ENCODE results near the gene NUP42. TPM values are rescaled to one million over a fixed set of nuclear protein-coding genes. Genes with fewer than 3 reads are reported as not detected.

The NUP42 gene
- total RNA-seq, 1 experiment from 2014 or later, result 36.5 TPM

GRCh38 chr7:23249486-23249885, 67.6 kb downstream of the NUP42 start:
- Histone ChIP-seq H2AFZ (ENCODE audit: low read length) (no peak overlapping the region), H3K27me3 (ENCODE audit: insufficient read depth, low read length) (no peaks in the 10 kb centered on the region), H4K5ac (ENCODE audit: insufficient read length, low read depth, low read length) (no peak overlapping the region), H3K4ac (ENCODE audit: low read depth, low read length) (no peak overlapping the region), H3K9ac (ENCODE audit: extremely low read depth, insufficient read length, low read length) (no peak overlapping the region), H3K9me3 (ENCODE audit: control insufficient read depth, low read depth, low read length) (no peaks in the 10 kb centered on the region), H3K4me1 (ENCODE audit: insufficient read depth, low read length) (no peaks in the 10 kb centered on the region), H2BK120ac (ENCODE audit: low read depth, low read length, poor library complexity, severe bottlenecking) (no peak overlapping the region), H4K8ac (replicated peaks; ENCODE audit: insufficient read length, low read depth, low read length) (no peak overlapping the region), H3K56ac (ENCODE audit: insufficient read length, low read depth, low read length) (no peak overlapping the region), H3K79me1 (ENCODE audit: insufficient read depth, low read depth, low read length, poor library complexity, severe bottlenecking) (no peaks in the 10 kb centered on the region), H3T11ph (ENCODE audit: low read length) (no peak overlapping the region), H3K27ac (ENCODE audit: insufficient read length, low read depth, low read length) (no peak overlapping the region), H3K23me2 (ENCODE audit: insufficient read length, low read depth, low read length, poor library complexity, severe bottlenecking) (no peaks in the 10 kb centered on the region), H3K79me2 (ENCODE audit: insufficient read depth, low read length) (no peaks in the 10 kb centered on the region), H2BK20ac (ENCODE audit: low read depth, low read length, poor library complexity, severe bottlenecking) (no peak overlapping the region), H4K20me1 (ENCODE audit: control insufficient read depth, insufficient read depth, insufficient read length) (no peaks in the 10 kb centered on the region), H3K23ac (ENCODE audit: insufficient read length, low read depth, low read length) (no peak overlapping the region), H2AK5ac (ENCODE audit: insufficient read length, low read length) (no peak overlapping the region), H2BK15ac (ENCODE audit: low read depth, low read length) (no peak overlapping the region), H3K14ac (ENCODE audit: insufficient read depth, low read length) (no peak overlapping the region), H2BK5ac (ENCODE audit: insufficient read length, low read length) (no peak overlapping the region), H3K4me2 (ENCODE audit: insufficient read depth, insufficient read length, low read length) (no peak overlapping the region), H2BK12ac (ENCODE audit: insufficient read length, low read depth, low read length) (no peak overlapping the region), H3K18ac (ENCODE audit: insufficient read length, low read depth, low read length) (no peak overlapping the region), H4K91ac (ENCODE audit: insufficient read length, low read depth, low read length) (no peak overlapping the region)
- Mint-ChIP-seq H3K27ac (no peak overlapping the region), H3K4me3 (no peak overlapping the region), H3K4me1 (peaks cover 0 to 5% of the 10 kb centered on the region in 2 experiments; a peak in 2 of 4 replicates), H3K9me3 (peaks cover 0 to 4% of the 10 kb centered on the region in 2 experiments; a peak in 1 of 5 replicates), H3K27me3 (ENCODE audit: low read depth) (peaks cover 5% of the 10 kb centered on the region; the same call in 1 of the 2 replicates), H3K36me3 (ENCODE audit: insufficient read depth in 1 of 3, low read depth in 3 of 3) (no peaks in the 10 kb centered on the region)
- no peak for DNase-seq
- no peak for TF ChIP-seq CTCF (conservative IDR thresholded peaks at IDR 0.05)

Other genes with a start within 250 kb of the NUP42 start
- 120 and 126 TPM in 2 replicates for gene HYCC1, start 167.9 kb upstream of the NUP42 start, total RNA-seq (2021)
- 56.7 and 58.3 TPM in 2 replicates for gene KLHL7, start 76.3 kb upstream of the NUP42 start, total RNA-seq (2021)
- gene GPNMB, start 64.7 kb downstream of the NUP42 start, total RNA-seq (2021), result 1.2 TPM in 2 replicates
- 78.3 and 83.4 TPM in 2 replicates for gene MALSU1, start 117.3 kb downstream of the NUP42 start, total RNA-seq (2021)